ENCODE measurements around the gene SLC44A4. TPM values are rescaled to one million over a fixed set of nuclear protein-coding genes. Genes with fewer than 3 reads are reported as not detected.
A peak's percentile ranks its signal among the peaks of the same experiment; 100 is the strongest.

Gene SLC44A4
- total RNA-seq, 1 experiment from 2014 or later, result not detected

GRCh38 chr6:31837369-31838113 is 41.3 kb downstream of the SLC44A4 start:
- TF ChIP-seq EZH2 (IDR thresholded peaks at IDR 0.05; ENCODE audit: borderline replicate concordance, low read depth, low read length, poor library complexity, severe bottlenecking) (no peak), CTCF (conservative IDR thresholded peaks at IDR 0.05; ENCODE audit: low read depth, low read length) (no peak)
- CTCF ChIA-PET, result no interaction called here
- H3K4me3 ChIP-seq (ENCODE audit: low read depth, low read length, poor library complexity, severe bottlenecking), result peak overlapping the region; percentile 74
- H3K27ac ChIP-seq (ENCODE audit: low read depth, low read length, poor library complexity, severe bottlenecking), result peak overlapping the region; percentile 98
- no TSS peak for BruUV-seq (replicated peaks)
- H3K27me3 ChIP-seq (replicated peaks; ENCODE audit: insufficient read depth, low read depth, low read length, poor library complexity), result no peaks in the 10 kb centered on the region
- peaks cover 54% of the 10 kb centered on the region for H3K36me3 ChIP-seq (ENCODE audit: insufficient read depth, low read length, poor library complexity, severe bottlenecking)
- peaks cover 17% of the 10 kb centered on the region for H3K4me1 ChIP-seq (ENCODE audit: insufficient read depth, low read length, poor library complexity, severe bottlenecking)
- POLR2A ChIA-PET (ENCODE audit: low non-redundant PET), result no interaction called here
- intact Hi-C loops (cut with micrococcal nuclease; ENCODE audit: unreplicated experiment), result no loop called here
- no peak for DNase-seq (ENCODE audit: low spot score)
- H3K9me3 ChIP-seq (ENCODE audit: low read depth, low read length, poor library complexity, severe bottlenecking), result no peaks in the 10 kb centered on the region

GRCh38 chr6:31836474-31837368 is 42.1 kb downstream of the SLC44A4 start:
- BruUV-seq (replicated peaks), result no TSS peak
- DNase-seq (ENCODE audit: low spot score), result no peak
- H3K27me3 ChIP-seq (replicated peaks; ENCODE audit: insufficient read depth, low read depth, low read length, poor library complexity), result no peaks in the 10 kb centered on the region
- H3K36me3 ChIP-seq (ENCODE audit: insufficient read depth, low read length, poor library complexity, severe bottlenecking), result peaks cover 54% of the 10 kb centered on the region
- peak overlapping the region; percentile 74 for H3K4me3 ChIP-seq (ENCODE audit: low read depth, low read length, poor library complexity, severe bottlenecking)
- POLR2A ChIA-PET (ENCODE audit: low non-redundant PET), result interaction anchor here (0.6 kb wide), 1 partner anchor 233 kb away, joined by 3 read pairs; no protein-coding TSS in a partner anchor
- TF ChIP-seq CTCF (conservative IDR thresholded peaks at IDR 0.05; ENCODE audit: low read depth, low read length), result no peak
- no peak for TF ChIP-seq EZH2 (IDR thresholded peaks at IDR 0.05; ENCODE audit: borderline replicate concordance, low read depth, low read length, poor library complexity, severe bottlenecking)
- intact Hi-C loops (cut with micrococcal nuclease; ENCODE audit: unreplicated experiment), result no loop called here
- H3K4me1 ChIP-seq (ENCODE audit: insufficient read depth, low read length, poor library complexity, severe bottlenecking), result peaks cover 19% of the 10 kb centered on the region
- H3K27ac ChIP-seq (ENCODE audit: low read depth, low read length, poor library complexity, severe bottlenecking), result peak overlapping the region; percentile 98
- CTCF ChIA-PET, result no interaction called here
- H3K9me3 ChIP-seq (ENCODE audit: low read depth, low read length, poor library complexity, severe bottlenecking), result no peaks in the 10 kb centered on the region

GRCh38 chr6:31836047-31836473 is 42.7 kb downstream of the SLC44A4 start:
- Histone ChIP-seq H3K36me3 (ENCODE audit: insufficient read depth, low read length, poor library complexity, severe bottlenecking) (peaks cover 52% of the 10 kb centered on the region), H3K4me1 (ENCODE audit: insufficient read depth, low read length, poor library complexity, severe bottlenecking) (peaks cover 25% of the 10 kb centered on the region), H3K27me3 (replicated peaks; ENCODE audit: insufficient read depth, low read depth, low read length, poor library complexity) (no peaks in the 10 kb centered on the region), H3K4me3 (ENCODE audit: low read depth, low read length, poor library complexity, severe bottlenecking) (peak overlapping the region; percentile 74), H3K27ac (ENCODE audit: low read depth, low read length, poor library complexity, severe bottlenecking) (peak overlapping the region; percentile 98), H3K9me3 (ENCODE audit: low read depth, low read length, poor library complexity, severe bottlenecking) (no peaks in the 10 kb centered on the region)
- ChIA-PET POLR2A (ENCODE audit: low non-redundant PET) (interaction anchor here (0.6 to 0.7 kb wide), 2 partner anchors 13 to 233 kb away, joined by 3 to 10 read pairs; no protein-coding TSS in a partner anchor), CTCF (interaction anchor here (0.7 kb wide), 1 partner anchor 103 kb away, joined by 11 read pairs; no protein-coding TSS in a partner anchor)
- TF ChIP-seq CTCF (conservative IDR thresholded peaks at IDR 0.05; ENCODE audit: low read depth, low read length), result no peak
- intact Hi-C loops (cut with micrococcal nuclease; ENCODE audit: unreplicated experiment), result no loop called here
- BruUV-seq (replicated peaks), result no TSS peak
- no peak for DNase-seq (ENCODE audit: low spot score)

Measured in A673 (cell line).